Activated T-helper 1 cell treated with anti-CD3 and anti-CD28 coated beads, Interleukin-2, amount 50 U/mL, for 16 hours (primary cell): ENCODE data around the gene IL36G.

Source experiments
- DNase-seq, 2 donors: peaks; one replicate each; pipeline ENCODE4 v3.0.0-alpha.2; 2020; ENCODE audit warnings: low read depth in 1 of 2, low spot score in 1 of 2

IL36G gene

GRCh38 chr2:112972423-112973086 lies 5.3 kb upstream of the IL36G start:
- DNase-seq = no peak

GRCh38 chr2:112973156-112973555 lies 4.7 kb upstream of the IL36G start:
- no peak for DNase-seq

- no peak for DNase-seq
Observed at GRCh38 chr2:112979731-112980130, 1.9 kb downstream of the IL36G start.

- DNase-seq = no peak
Observed at GRCh38 chr2:112980537-112980936, 2.7 kb downstream of the IL36G start.

- DNase-seq = no peak
Observed at GRCh38 chr2:112985090-112985489, 7.3 kb downstream of the IL36G start.

GRCh38 chr2:112989611-112990010 lies 11.8 kb downstream of the IL36G start:
- DNase-seq = no peak

- DNase-seq = no peak
Observed at GRCh38 chr2:112993831-112994230, 16.0 kb downstream of the IL36G start.

GRCh38 chr2:112994648-112995047 lies 16.8 kb downstream of the IL36G start:
- DNase-seq = no peak

- no peak for DNase-seq
Observed at GRCh38 chr2:112995346-112995920, 17.6 kb downstream of the IL36G start.

GRCh38 chr2:112996635-112997034 lies 18.8 kb downstream of the IL36G start:
- DNase-seq = peak; percentile 35 to 46

- DNase-seq = no peak
Observed at GRCh38 chr2:112997151-112997550, 19.3 kb downstream of the IL36G start.

GRCh38 chr2:113000436-113000835 lies 22.6 kb downstream of the IL36G start:
- DNase-seq = no peak

- DNase-seq = no peak
Observed at GRCh38 chr2:113002677-113003076, 24.9 kb downstream of the IL36G start.

GRCh38 chr2:113005030-113005509 lies 27.3 kb downstream of the IL36G start, which contains the start of gene IL36A:
Gene IL36A (plus strand): TSS chr2:113005459. CDS start chr2:113005872, 413 bp downstream.
- DNase-seq = no peak

GRCh38 chr2:113007250-113007649 lies 29.4 kb downstream of the IL36G start:
- no peak for DNase-seq

- DNase-seq = no peak
Observed at GRCh38 chr2:113009622-113010021, 31.8 kb downstream of the IL36G start.

- no peak for DNase-seq
Observed at GRCh38 chr2:113010088-113010487, 32.3 kb downstream of the IL36G start.

GRCh38 chr2:113011108-113011507 lies 33.3 kb downstream of the IL36G start:
- no peak for DNase-seq

GRCh38 chr2:113012436-113013335 lies 34.9 kb downstream of the IL36G start:
- DNase-seq = no peak

GRCh38 chr2:113013336-113013661 lies 35.5 kb downstream of the IL36G start:
- no peak for DNase-seq

- DNase-seq = no peak
Observed at GRCh38 chr2:113014067-113014466, 36.3 kb downstream of the IL36G start.

- no peak for DNase-seq
Observed at GRCh38 chr2:113015042-113015441, 37.2 kb downstream of the IL36G start.
